ENCODE measurements around the gene FAM163B.

DNA sequence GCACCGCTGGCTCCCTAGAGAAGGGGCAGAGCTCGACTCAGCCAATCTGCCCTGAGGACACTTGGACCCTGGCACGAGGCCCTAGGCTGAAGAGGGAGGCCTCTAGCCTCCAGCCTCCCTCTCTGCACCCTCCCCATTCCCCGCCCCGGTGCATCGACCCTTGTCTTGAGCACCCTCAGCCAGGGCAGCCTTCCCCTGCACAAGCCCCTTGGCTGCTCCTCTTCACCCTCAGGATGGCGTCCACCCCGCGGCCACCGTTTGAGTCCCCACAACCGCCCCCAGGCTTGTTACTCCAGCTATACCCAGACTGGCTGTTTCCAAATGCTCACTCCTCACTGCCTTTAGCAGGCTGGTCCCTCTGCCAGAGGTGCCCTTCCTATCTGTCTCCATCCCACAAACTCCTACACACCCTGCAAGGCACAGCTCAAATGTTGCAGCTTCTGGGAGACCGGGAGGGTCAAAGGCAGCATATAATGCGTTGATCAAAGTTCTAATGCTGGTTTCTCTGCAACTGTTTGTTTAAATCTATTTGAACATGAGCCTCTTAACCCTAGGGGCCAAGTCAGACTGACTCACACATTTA lies 6.5 kb upstream of the FAM163B start:
- TF ChIP-seq, protein P1, sequence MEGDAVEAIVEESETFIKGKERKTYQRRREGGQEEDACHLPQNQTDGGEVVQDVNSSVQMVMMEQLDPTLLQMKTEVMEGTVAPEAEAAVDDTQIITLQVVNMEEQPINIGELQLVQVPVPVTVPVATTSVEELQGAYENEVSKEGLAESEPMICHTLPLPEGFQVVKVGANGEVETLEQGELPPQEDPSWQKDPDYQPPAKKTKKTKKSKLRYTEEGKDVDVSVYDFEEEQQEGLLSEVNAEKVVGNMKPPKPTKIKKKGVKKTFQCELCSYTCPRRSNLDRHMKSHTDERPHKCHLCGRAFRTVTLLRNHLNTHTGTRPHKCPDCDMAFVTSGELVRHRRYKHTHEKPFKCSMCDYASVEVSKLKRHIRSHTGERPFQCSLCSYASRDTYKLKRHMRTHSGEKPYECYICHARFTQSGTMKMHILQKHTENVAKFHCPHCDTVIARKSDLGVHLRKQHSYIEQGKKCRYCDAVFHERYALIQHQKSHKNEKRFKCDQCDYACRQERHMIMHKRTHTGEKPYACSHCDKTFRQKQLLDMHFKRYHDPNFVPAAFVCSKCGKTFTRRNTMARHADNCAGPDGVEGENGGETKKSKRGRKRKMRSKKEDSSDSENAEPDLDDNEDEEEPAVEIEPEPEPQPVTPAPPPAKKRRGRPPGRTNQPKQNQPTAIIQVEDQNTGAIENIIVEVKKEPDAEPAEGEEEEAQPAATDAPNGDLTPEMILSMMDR (conservative IDR thresholded peaks at IDR 0.05; ENCODE audit: low read depth in 2 of 2) = no peak
- TF ChIP-seq, protein P2, sequence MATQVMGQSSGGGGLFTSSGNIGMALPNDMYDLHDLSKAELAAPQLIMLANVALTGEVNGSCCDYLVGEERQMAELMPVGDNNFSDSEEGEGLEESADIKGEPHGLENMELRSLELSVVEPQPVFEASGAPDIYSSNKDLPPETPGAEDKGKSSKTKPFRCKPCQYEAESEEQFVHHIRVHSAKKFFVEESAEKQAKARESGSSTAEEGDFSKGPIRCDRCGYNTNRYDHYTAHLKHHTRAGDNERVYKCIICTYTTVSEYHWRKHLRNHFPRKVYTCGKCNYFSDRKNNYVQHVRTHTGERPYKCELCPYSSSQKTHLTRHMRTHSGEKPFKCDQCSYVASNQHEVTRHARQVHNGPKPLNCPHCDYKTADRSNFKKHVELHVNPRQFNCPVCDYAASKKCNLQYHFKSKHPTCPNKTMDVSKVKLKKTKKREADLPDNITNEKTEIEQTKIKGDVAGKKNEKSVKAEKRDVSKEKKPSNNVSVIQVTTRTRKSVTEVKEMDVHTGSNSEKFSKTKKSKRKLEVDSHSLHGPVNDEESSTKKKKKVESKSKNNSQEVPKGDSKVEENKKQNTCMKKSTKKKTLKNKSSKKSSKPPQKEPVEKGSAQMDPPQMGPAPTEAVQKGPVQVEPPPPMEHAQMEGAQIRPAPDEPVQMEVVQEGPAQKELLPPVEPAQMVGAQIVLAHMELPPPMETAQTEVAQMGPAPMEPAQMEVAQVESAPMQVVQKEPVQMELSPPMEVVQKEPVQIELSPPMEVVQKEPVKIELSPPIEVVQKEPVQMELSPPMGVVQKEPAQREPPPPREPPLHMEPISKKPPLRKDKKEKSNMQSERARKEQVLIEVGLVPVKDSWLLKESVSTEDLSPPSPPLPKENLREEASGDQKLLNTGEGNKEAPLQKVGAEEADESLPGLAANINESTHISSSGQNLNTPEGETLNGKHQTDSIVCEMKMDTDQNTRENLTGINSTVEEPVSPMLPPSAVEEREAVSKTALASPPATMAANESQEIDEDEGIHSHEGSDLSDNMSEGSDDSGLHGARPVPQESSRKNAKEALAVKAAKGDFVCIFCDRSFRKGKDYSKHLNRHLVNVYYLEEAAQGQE (IDR thresholded peaks at IDR 0.05; ENCODE audit: unreplicated experiment) = no peak
- no peak for TF ChIP-seq POLR2AphosphoS5 (IDR thresholded peaks at IDR 0.05; ENCODE audit: low read depth)
- TF ChIP-seq EZH2phosphoT487 (IDR thresholded peaks at IDR 0.05; ENCODE audit: unreplicated experiment) = no peak
- no peak for TF ChIP-seq EZH2 (IDR thresholded peaks at IDR 0.05; ENCODE audit: low read depth, unreplicated experiment)
